ENCODE results near the gene COASY. TPM values are rescaled to one million over a fixed set of nuclear protein-coding genes. Genes with fewer than 3 reads are reported as not detected.

The COASY gene
- total and polyA plus RNA-seq, 2 of the 4 experiments (the other 2 are of a cell fraction), result 10.6 to 44.0 TPM

- H3K9ac ChIP-seq (ENCODE audit: low read depth, low read length), result no peak overlapping the region
- intact Hi-C loops (cut with micrococcal nuclease) (no loop called here), in situ Hi-C loops (cut with MboI; ENCODE audit: low sequenced_read_pairs) (no loop called here), dilution Hi-C loops (cut with HindIII; ENCODE audit: low sequenced_read_pairs, unreplicated experiment) (no loop called here)
- H2BK15ac ChIP-seq (ENCODE audit: low read depth, low read length), result no peak overlapping the region
- no peak overlapping the region for H3K4me3 ChIP-seq (ENCODE audit: insufficient read depth, low read depth, low read length)
- ATAC-seq (ENCODE audit: low read depth), result no peak
- no peak overlapping the region for H3K4ac ChIP-seq (ENCODE audit: low read depth, low read length)
- H3K27me3 ChIP-seq (ENCODE audit: control insufficient read depth, insufficient read depth, low read length), result no peaks in the 10 kb centered on the region
- TF ChIP-seq NFE2L2 (IDR thresholded peaks at IDR 0.05; ENCODE audit: low read depth, low read length) (no peak), ELK1 (IDR thresholded peaks at IDR 0.05; ENCODE audit: borderline replicate concordance, low read depth, low read length) (no peak), RCOR1 (IDR thresholded peaks at IDR 0.05; ENCODE audit: insufficient replicate concordance, low read length) (no peak), MAFK (IDR thresholded peaks at IDR 0.05; ENCODE audit: low read depth, low read length) (no peak), MAZ (IDR thresholded peaks at IDR 0.05; ENCODE audit: borderline replicate concordance, low read depth, low read length) (no peak), USF2 (IDR thresholded peaks at IDR 0.05; ENCODE audit: low read depth, low read length) (no peak), POLR2A (IDR thresholded peaks at IDR 0.05; ENCODE audit: low read depth, low read length) (no peak), BHLHE40 (IDR thresholded peaks at IDR 0.05; ENCODE audit: low read depth, low read length) (no peak), RFX5 (IDR thresholded peaks at IDR 0.05; ENCODE audit: low read depth, low read length) (no peak), CHD1 (IDR thresholded peaks at IDR 0.05; ENCODE audit: low read depth, low read length) (no peak), FOS (IDR thresholded peaks at IDR 0.05; ENCODE audit: low read depth, low read length) (no peak), RAD21 (IDR thresholded peaks at IDR 0.05; ENCODE audit: low read length) (no peak)
- no peak overlapping the region for H2AK9ac ChIP-seq (replicated peaks; ENCODE audit: low read depth, low read length, poor library complexity)
- H3K14ac ChIP-seq (replicated peaks; ENCODE audit: low read depth, low read length), result no peak overlapping the region
- no peak overlapping the region for H2BK5ac ChIP-seq (ENCODE audit: low read depth, low read length, poor library complexity, severe bottlenecking)
- peaks cover 39% of the 10 kb centered on the region for H3K36me3 ChIP-seq (ENCODE audit: control insufficient read depth, insufficient read depth, low read length)
- peaks cover 26% of the 10 kb centered on the region for H3K9me1 ChIP-seq (ENCODE audit: insufficient read depth, low read length)
- 100% methylated on average over 3 of the region's 14 CpGs; no CpG with 5 or more reads in 1 of the 2 experiments for WGBS, 2 experiments (ENCODE audit: extremely low coverage in 2 of 2, insufficient read length in 1 of 2)
- H2BK20ac ChIP-seq (ENCODE audit: low read depth, low read length), result no peak overlapping the region
- no peak overlapping the region for H2BK120ac ChIP-seq (ENCODE audit: low read depth, low read length)
- no peak overlapping the region for H2AK5ac ChIP-seq (ENCODE audit: low read depth, low read length)
- no peak overlapping the region for H3K18ac ChIP-seq (ENCODE audit: low read depth, low read length)
- H4K8ac ChIP-seq (ENCODE audit: low read depth in 2 of 2, low read length in 2 of 2), result no peak overlapping the region
- H3K56ac ChIP-seq (ENCODE audit: extremely low read depth, insufficient read depth, low read length), result no peak overlapping the region
- no peak overlapping the region for H3K27ac ChIP-seq (ENCODE audit: insufficient read depth, low read length)
- POLR2A ChIA-PET (ENCODE audit: unreplicated experiment), result no interaction called here
- no peak overlapping the region for H4K91ac ChIP-seq (ENCODE audit: insufficient read depth, low read depth, low read length)
- BruUV-seq (replicated peaks), result no TSS peak
- peaks cover 16 to 32% of the 10 kb centered on the region in 2 experiments for H3K79me1 ChIP-seq (ENCODE audit: low read depth in 1 of 2, low read length in 2 of 2)
- H2AFZ ChIP-seq (replicated peaks; ENCODE audit: low read length, poor library complexity), result no peak overlapping the region
- no peak overlapping the region for H4K5ac ChIP-seq (ENCODE audit: low read depth, low read length)
- peaks cover 10% of the 10 kb centered on the region for H3K4me1 ChIP-seq (ENCODE audit: control insufficient read depth, insufficient read depth, low read length)
- peaks cover 9% of the 10 kb centered on the region; the same call in 1 of the 2 replicates for H4K20me1 ChIP-seq (ENCODE audit: insufficient read depth, low read length)
- H3K23ac ChIP-seq (ENCODE audit: low read depth, low read length), result no peak overlapping the region
- no peak for DNase-seq
- no peaks in the 10 kb centered on the region for H3K9me3 ChIP-seq (ENCODE audit: control insufficient read depth, insufficient read depth, low read length)
- CTCF ChIA-PET, result no interaction called here
- no peak overlapping the region for H3K4me2 ChIP-seq (ENCODE audit: low read depth, low read length)
These were observed 23.5 kb upstream of the COASY start for GRCh38 chr17:42538482-42538881.

Measured in IMR-90 (cell line).